K562 (cell line): ENCODE results near the gene PALMD. TPM values are rescaled to one million over a fixed set of nuclear protein-coding genes. Genes with fewer than 3 reads are reported as not detected.

Source experiments
- ELF1 ChIP-seq: fragments of 200-800 bp; sonication (Bioruptor generic); IDR thresholded peaks from 2 replicates; pipeline ENCODE4 v1.6.1; 2016; ENCODE audit warnings: missing genetic modification characterization, missing compliant biosample characterization
- HMGXB4 ChIP-seq: sonication (generic); formaldehyde crosslinking; IDR thresholded peaks from 2 replicates; pipeline ENCODE4 v1.8.1; 2023; ENCODE audit warnings: mild to moderate bottlenecking, missing genetic modification reagents
- RB1 ChIP-seq: fragments of 450-650 bp; IDR thresholded peaks from 2 replicates; pipeline ENCODE4 v1.6.1; 2017; ENCODE audit warnings: low read depth, mild to moderate bottlenecking
- ZKSCAN3 ChIP-seq: fragments of 250-450 bp; sonication (Bioruptor Pico); IDR thresholded peaks from 2 replicates; pipeline ENCODE4 v1.4.0; 2020
- ZNF140 ChIP-seq: fragments of 250-450 bp; sonication (Bioruptor Pico); IDR thresholded peaks from 2 replicates; pipeline ENCODE4 v1.8.0; 2021; ENCODE audit warnings: moderate library complexity, mild to moderate bottlenecking, inconsistent platforms
- ZNF586 ChIP-seq: fragments of 450-650 bp; formaldehyde crosslinking; conservative IDR thresholded peaks from 2 replicates; pipeline ENCODE4 v1.4.0; 2020; ENCODE audit warnings: mild to moderate bottlenecking, moderate library complexity
- polyA plus RNA-seq, 8 experiments: library from polyadenylated mRNA; depleted of rRNA in 4 of 8; stranded (reverse) in 5 of 8; unstranded in 3 of 8; fragments of >200 nt; fragmentation: Nextera tagmentation in 2 of 8; fragmentation: Illumina TruSeq in 1 of 8; extraction: Ambion mirVana in 2 of 8; extraction: Trizol in 1 of 8; gene quantifications; 2 replicates each; pipeline versions ENCODE4 v1.2.1 to v1.2.3, GENCODE V29; 2011 to 2014; ENCODE audit warnings: inconsistent platforms in 1 of 8, missing spikeins in 1 of 8
- total RNA-seq, 7 experiments: library from RNA; depleted of rRNA in 6 of 7; stranded (reverse); fragments of >200 nt in 6 of 7; fragmentation: Illumina TruSeq in 2 of 7; extraction: Trizol in 2 of 7; gene quantifications; 2 replicates each; pipeline versions ENCODE4 v1.2.1 to v1.2.3, GENCODE V29; 2011 to 2021; ENCODE audit warnings: low replicate concordance in 1 of 7
- TF ChIP-seq, protein P1 (sequence below): fragments of 250-450 bp; sonication (Bioruptor Pico); IDR thresholded peaks from 2 replicates; pipeline ENCODE4 v1.8.0; 2022; ENCODE audit warnings: moderate library complexity, mild to moderate bottlenecking, inconsistent platforms
- TF ChIP-seq, protein P2 (sequence below): fragments of 450-650 bp; IDR thresholded peaks from 2 replicates; pipeline ENCODE4 v1.6.1; 2018; ENCODE audit not compliant: partially characterized antibody
- TF ChIP-seq, protein P3 (sequence below): sonication (generic); formaldehyde crosslinking; IDR thresholded peaks from 2 replicates; pipeline ENCODE4 v1.8.1; 2023; ENCODE audit warnings: mild to moderate bottlenecking, missing genetic modification reagents

The PALMD gene
- total and polyA plus RNA-seq, 9 of the 15 experiments (the other 6 are each of a cell fraction or from before 2014, with no cell fraction given): 2.7 to 13.5 (median 5.4) TPM

DNA sequence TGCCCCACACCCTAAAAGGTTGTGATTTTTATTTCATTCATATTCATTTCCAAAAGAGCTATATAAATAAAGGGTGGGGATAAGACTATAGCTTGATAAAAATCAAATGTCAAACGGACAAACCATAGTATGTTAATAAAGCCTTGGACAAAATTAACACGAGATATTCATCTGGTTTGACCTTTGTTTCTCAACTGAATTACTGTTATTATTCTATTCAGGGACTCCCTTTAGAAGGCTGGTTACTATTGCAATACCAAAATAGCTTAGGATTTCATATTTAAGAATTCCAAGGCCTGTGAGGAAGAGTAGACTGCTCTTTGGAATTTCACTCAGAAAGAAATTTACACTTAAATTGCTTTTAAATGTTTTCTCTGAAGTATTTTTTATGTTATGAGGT lies 10.2 kb upstream of the PALMD start (continued):
- TF ChIP-seq RB1 (no peak), HMGXB4 (CRISPR knock-in tag) (no peak), ELF1 (tag) (no peak), ZKSCAN3 (CRISPR knock-in tag) (no peak), ZNF140 (CRISPR knock-in tag) (no peak), ZNF586 (CRISPR knock-in tag) (no peak)
- TF ChIP-seq, protein P1, sequence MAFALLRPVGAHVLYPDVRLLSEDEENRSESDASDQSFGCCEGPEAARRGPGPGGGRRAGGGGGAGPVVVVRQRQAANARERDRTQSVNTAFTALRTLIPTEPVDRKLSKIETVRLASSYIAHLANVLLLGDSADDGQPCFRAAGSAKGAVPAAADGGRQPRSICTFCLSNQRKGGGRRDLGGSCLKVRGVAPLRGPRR: no peak
- TF ChIP-seq, protein P2, sequence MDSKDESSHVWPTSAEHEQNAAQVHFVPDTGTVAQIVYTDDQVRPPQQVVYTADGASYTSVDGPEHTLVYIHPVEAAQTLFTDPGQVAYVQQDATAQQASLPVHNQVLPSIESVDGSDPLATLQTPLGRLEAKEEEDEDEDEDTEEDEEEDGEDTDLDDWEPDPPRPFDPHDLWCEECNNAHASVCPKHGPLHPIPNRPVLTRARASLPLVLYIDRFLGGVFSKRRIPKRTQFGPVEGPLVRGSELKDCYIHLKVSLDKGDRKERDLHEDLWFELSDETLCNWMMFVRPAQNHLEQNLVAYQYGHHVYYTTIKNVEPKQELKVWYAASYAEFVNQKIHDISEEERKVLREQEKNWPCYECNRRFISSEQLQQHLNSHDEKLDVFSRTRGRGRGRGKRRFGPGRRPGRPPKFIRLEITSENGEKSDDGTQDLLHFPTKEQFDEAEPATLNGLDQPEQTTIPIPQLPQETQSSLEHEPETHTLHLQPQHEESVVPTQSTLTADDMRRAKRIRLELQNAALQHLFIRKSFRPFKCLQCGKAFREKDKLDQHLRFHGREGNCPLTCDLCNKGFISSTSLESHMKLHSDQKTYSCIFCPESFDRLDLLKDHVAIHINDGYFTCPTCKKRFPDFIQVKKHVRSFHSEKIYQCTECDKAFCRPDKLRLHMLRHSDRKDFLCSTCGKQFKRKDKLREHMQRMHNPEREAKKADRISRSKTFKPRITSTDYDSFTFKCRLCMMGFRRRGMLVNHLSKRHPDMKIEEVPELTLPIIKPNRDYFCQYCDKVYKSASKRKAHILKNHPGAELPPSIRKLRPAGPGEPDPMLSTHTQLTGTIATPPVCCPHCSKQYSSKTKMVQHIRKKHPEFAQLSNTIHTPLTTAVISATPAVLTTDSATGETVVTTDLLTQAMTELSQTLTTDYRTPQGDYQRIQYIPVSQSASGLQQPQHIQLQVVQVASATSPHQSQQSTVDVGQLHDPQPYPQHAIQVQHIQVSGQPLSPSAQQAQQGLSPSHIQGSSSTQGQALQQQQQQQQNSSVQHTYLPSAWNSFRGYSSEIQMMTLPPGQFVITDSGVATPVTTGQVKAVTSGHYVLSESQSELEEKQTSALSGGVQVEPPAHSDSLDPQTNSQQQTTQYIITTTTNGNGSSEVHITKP: no peak
- TF ChIP-seq, protein P3, sequence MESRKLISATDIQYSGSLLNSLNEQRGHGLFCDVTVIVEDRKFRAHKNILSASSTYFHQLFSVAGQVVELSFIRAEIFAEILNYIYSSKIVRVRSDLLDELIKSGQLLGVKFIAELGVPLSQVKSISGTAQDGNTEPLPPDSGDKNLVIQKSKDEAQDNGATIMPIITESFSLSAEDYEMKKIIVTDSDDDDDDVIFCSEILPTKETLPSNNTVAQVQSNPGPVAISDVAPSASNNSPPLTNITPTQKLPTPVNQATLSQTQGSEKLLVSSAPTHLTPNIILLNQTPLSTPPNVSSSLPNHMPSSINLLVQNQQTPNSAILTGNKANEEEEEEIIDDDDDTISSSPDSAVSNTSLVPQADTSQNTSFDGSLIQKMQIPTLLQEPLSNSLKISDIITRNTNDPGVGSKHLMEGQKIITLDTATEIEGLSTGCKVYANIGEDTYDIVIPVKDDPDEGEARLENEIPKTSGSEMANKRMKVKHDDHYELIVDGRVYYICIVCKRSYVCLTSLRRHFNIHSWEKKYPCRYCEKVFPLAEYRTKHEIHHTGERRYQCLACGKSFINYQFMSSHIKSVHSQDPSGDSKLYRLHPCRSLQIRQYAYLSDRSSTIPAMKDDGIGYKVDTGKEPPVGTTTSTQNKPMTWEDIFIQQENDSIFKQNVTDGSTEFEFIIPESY (CRISPR knock-in tag): no peak
